HS-27A (cell line): ENCODE data around the gene SLC1A5.
"Not testable (repeated sequence)": the region's sequence is repeated elsewhere in the genome, so short reads cannot be mapped to it uniquely, and the experiment has no call there.

Experiments used
- DNase-seq: peaks from one replicate; pipeline ENCODE4 v3.0.0-alpha.2; 2012; ENCODE audit warnings: low read depth, missing footprints

SLC1A5 gene

GRCh38 chr19:46768746-46769145 lies 19.6 kb downstream of the SLC1A5 start:
- DNase-seq, result not testable (repeated sequence)

DNA sequence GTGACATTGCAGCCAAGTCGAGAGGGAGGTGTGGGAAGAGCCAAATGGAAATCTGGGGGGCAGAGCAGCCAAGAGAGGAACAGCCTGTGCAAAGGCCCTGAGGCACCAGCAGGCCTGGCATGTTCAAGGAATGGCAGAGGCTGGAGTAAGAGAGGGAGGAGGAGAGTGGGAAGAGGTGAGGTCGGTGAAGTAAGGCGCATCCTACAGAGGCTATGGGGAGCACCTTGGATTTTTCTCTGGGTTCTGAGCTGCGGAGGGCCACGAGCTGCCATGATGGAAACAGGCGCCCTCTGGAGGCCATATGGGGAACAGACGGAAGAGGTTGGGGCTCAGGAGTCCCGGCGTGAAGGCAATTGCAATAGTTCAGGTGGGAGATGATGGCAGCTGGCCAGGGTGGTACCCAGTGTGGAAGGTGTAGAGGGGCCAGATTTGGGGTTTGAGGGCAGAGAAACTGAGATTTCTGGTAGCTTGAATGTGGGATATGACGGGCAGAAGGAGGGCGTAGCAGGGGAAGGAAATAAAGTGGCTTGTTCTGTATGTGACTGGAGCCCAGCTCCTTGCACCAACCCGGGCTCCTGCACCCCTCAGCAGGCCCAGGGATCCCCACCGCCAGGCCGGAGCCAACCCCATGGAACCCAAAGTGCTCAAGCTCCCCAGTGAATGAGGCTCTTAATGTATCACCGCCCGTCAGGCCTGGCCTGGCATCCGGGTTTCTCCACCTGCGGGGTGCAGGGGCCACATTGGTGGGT lies 21.7 kb downstream of the SLC1A5 start:
- DNase-seq, result no peak

DNA sequence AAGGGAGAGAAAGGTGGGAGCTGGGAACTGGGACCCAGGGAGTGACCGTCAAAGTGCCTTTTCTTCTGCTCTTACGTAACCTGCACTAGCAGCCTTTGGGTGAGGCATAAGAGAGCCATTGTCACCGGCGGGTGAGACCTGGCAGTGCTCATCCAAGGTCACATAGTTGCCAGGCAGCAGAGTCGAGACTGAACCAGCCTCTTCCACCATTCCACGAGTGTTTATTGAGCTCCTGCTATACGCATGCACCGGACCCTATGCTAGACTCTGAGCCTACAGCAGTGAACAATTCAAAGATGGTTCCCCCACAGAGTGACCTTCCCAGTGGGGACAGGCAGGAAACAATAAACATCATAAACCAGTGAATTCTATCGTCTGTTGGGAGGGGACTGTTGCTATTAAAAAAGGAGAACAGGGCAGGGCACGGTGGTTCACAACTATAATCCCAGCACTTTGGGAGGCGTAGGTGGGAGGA lies 23.5 kb downstream of the SLC1A5 start:
- no peak for DNase-seq

DNA sequence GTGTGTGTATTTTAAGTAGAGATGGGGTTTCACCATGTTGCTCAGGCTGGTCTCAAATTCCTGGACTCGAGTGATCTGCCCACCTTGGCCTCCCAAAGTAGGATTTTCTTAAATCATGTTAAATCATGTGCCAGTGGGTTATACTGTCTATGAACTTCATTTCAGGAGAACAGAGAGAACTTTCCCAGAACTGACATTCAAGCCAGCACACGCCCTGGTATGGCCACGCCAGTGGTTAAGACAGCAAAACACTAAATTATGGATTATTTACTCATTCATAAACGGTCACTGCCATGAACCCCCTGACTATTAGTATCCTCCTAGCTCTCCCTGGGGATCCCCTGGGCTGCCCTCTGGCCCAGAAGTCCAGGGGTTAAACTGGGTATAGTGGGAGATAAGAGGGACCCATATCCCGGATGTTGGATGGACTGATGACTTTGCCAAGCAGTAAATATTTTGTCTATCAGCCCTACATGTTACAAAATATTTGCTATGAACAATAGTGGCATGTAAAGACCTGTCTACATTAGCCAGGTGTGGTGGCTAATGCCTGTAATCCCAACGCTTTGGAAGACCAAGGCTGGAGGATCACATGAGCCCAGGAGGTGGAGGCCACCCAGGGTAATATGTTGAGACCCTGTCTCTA lies 26.0 kb downstream of the SLC1A5 start:
- DNase-seq, result no peak

- no peak for DNase-seq
These were observed 27.0 kb downstream of the SLC1A5 start for GRCh38 chr19:46761418-46761831.

DNA sequence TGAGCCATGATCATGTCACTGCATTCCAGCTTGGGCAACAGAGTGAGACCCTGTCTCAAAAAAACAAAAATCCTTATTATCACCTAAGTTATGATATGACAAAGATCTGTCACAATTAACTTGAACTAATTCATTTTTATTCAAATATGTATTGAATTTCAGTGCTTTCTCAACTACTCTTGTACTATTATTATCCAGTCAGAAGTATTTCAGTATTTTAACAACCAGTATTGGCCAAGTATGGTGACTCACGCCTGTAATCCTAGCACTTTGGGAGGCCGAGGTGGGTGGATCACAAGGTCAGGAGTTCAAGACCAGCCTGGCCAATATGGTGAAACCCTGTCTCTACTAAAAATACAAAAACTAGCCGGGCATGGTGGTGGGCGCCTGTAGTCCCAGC lies 27.5 kb downstream of the SLC1A5 start:
- not testable (repeated sequence) for DNase-seq

DNA sequence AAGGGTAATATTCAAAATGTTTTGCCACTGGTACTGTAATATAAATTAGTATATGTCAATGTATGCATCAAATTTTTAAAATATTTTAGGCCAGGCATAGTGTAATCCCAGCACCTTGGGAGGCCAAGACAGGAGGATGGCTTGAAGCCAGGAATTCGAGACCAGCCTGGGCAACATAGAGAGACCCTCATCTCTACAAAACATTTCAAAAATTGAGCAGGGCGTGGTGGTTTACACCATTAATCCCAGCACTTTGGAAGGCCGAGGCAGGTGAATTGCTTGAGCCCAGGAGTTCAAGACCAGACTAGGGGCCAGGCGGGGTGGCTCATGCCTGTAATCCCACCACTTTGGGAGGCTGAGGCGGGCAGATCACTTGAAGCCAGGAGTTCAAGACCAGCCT lies 28.0 kb downstream of the SLC1A5 start:
- DNase-seq, result no peak

DNA sequence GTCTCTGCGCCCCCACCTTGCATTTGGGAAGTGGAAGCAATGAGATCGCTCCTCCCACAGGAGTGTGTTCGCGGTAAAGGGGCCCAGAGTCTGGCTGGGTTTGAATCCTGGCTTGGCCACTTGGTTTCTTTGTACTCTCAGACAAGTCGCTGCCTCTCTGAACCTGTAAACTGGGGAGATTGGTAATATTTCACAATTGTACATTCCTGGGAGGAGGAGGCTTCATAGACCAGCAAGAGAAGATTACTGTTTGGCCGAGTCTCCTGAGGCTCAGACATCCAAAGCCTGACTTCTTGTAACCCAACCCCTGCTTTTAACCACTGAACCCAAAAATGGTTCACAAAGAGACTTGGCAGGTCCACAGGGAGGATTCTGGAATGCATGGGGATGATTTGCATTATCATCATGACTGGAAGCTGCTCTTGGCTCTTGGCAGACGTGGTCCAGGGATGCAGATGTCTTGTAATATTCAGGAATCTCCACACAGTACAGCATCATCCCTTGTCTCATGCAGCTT lies 28.5 kb downstream of the SLC1A5 start:
- no peak for DNase-seq

DNA sequence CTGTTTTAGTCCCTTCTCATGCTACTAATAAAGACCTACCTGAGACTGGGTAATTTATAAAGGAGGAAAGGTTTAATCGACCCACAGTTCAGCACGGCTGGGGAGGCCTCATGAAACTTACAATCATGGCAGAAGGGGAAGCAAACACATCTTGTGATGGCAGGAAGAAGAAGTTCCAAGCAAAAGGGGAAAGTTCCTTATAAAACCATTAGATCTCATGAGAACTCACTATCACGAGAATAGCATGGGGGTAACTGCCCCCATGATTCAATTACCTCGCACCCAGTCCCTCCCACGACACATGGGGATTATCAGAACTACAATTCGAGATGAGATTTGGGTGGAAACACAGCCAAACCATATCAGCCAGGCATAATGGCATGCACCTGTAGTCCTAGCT lies 29.2 kb downstream of the SLC1A5 start:
- no peak for DNase-seq

- DNase-seq, result no peak
These were observed 31.9 kb downstream of the SLC1A5 start for GRCh38 chr19:46756544-46756888.

DNA sequence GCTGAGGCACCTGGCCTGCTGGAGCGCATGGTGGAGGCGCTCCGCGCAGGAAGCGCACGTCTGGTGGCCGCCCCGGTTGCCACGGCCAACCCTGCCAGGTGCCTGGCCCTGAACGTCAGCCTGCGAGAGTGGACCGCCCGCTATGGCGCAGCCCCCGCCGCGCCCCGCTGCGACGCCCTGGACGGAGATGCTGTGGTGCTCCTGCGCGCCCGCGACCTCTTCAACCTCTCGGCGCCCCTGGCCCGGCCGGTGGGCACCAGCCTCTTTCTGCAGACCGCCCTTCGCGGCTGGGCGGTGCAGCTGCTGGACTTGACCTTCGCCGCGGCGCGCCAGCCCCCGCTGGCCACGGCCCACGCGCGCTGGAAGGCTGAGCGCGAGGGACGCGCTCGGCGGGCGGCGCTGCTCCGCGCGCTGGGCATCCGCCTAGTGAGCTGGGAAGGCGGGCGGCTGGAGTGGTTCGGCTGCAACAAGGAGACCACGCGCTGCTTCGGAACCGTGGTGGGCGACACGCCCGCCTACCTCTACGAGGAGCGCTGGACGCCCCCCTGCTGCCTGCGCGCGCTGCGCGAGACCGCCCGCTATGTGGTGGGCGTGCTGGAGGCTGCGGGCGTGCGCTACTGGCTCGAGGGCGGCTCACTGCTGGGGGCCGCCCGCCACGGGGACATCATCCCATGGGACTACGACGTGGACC lies 32.4 kb downstream of the SLC1A5 start:
- DNase-seq, result no peak

DNA sequence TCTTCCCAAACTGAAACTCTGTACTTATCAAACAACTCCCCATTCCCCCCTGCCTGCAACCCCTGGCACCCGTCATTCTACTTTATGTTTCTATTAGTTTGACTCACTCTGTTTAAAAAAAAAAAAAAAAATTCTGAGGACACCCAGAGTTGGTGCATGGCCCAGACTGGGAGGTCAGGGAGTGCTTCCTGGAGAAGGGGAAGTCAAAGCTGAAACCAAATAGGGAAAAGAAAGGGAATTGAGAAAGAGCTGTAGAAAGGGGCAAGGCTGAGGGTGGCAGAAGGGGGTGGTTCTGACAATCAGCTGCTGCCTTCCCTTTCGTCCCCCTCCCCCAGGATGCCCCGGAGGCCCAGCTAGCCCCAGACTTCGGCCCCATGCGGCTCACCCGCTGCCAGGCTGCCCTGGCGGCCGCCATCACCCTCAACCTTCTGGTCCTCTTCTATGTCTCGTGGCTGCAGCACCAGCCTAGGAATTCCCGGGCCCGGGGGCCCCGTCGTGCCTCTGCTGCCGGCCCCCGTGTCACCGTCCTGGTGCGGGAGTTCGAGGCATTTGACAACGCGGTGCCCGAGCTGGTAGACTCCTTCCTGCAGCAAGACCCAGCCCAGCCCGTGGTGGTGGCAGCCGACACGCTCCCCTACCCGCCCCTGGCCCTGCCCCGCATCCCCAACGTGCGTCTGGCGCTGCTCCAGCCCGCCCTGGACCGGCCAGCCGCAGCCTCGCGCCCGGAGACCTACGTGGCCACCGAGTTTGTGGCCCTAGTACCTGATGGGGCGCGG lies 33.1 kb downstream of the SLC1A5 start:
- no peak for DNase-seq

- DNase-seq, result no peak
These were observed 34.8 kb downstream of the SLC1A5 start for GRCh38 chr19:46753420-46754155.

GRCh38 chr19:46748325-46749109 lies 39.9 kb downstream of the SLC1A5 start:
- no peak for DNase-seq

DNA sequence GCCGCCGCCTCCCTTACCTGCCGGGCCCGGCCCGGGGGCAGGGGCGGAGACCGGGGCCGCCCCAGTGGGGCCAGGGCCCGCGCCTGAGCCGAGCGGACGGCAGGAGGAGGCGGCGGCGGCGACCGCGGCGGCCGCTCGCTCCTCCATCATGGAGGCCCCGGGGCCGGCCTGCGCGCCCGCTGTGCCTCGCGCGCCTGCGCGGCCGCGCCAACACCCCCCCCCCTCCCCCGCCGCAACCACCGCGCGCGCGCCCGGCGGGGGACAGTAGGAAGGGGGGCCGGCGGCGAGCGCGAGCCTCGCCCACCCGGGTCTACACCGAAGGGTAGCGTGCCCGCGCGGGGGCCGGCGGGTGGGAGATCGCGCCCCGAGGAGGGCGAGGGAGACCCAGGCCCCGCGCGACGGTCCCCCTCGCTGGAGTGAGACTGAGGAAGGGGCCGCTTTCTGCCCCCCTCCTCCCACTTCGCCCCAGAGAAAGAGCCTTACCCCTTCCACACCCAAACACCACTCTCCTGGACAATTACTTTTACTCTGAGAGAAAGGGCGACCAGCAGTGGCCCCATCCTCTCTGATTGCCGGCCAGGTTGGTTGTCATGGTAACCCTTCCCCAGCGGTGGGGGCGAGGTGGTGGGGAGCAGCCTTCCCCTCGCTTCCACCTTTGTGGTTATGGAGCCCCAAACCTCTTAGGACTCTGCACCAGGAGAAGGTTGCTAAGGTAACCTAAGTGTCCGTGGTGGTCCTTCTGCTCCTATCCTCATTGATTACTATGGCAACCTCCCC lies 41.9 kb downstream of the SLC1A5 start, which contains the start of gene STRN4:
Gene STRN4, minus strand, starts transcription at position 170 of the 777 bp plus-strand sequence. Its CDS starts 20 bp downstream, at position 150.
- no peak for DNase-seq

DNA sequence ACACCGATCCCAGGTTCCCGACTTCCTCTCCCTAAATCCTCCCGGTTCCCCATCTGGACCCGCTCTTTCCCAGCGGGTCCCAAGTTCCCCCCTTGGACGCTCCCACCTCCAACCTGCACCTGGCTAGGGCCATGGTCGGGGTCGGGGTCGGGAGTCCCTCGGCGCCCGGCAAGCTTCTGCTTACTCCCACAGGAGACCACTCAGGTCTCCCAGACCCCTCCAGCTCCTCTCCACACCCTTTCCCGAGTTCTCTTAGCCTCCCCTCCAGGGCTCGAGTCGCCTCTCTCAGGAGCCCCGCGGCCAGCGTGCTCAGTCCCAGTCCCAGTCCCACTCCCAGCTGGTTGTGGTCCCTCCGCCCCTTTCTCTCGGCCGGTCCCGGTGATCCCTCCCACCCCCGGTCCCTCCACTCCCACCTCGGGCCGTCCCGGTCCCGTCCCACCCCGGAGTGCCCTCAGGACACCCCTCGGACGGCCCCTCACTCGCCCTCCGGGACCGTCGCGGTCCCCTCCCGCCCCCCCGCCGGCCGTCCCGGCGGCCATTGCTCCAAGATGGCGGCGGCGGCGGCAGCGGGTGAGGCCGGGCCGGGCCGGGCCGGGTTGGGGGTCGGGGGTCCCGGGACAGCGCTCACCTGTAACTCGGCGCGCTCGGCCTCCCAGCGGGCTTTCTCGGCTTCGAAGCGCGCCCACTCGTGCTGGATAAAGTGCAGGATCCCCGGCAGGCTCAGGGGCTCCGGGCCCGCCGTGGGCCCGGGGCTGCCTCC lies 42.7 kb downstream of the SLC1A5 start, which contains the start of gene FKRP:
Gene FKRP, plus strand, starts transcription at position 537 of the 760 bp plus-strand sequence. CDS start 9,394 bp downstream, outside the sequence.
- DNase-seq, result no peak

- DNase-seq, result no peak
These were observed 43.4 kb downstream of the SLC1A5 start for GRCh38 chr19:46745030-46745429.

DNA sequence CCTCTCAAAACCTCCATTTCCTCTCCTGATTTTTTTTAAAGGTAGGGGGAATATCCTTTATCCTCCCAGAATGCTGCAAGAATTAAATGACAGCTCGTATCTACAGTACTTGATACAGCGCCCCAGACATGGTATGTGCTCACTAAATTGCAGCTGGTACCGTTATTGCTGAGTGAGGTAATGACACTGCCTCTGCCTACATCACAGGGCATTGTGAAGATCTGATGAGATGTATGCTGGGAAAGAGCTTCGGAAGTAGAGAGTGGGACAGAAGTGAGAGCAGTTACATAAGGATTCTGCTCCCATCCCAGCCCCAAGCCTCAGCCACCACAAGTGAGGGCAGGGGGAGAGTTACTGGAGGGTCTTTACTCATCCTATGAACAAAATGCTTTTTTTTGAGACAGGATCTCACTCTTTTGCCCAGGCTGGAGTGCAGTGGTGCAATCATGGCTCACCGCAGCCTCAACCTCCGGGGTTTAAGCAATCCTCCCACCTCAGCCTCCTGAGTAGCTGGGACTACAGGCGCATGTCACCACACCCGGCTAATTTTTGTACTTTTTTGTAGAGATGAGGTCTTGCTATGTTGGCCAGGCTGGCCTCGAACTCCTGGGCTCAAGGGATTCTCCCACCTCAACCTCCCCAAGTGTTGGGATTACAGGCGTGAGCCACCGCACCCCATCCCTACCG lies 44.2 kb downstream of the SLC1A5 start:
- DNase-seq, result no peak
